Stimulated activated naive CD4-positive, alpha-beta T cell treated with Interleukin-2 at 50 U/mL for 16 hours (primary cell): ENCODE data around the gene NUP214.
A peak's percentile ranks its signal among the peaks of the same experiment; 100 is the strongest.
"Not testable (repeated sequence)": the region's sequence is repeated elsewhere in the genome, so short reads cannot be mapped to it uniquely, and the experiment has no call there.

ENCODE experiments used
- DNase-seq: peaks from one replicate; lab custom pipeline; 2025; lab: John Stamatoyannopoulos, UW

NUP214 gene

GRCh38 chr9:131234799-131235479, 109.6 kb downstream of the NUP214 start:
- DNase-seq, result no peak

GRCh38 chr9:131235480-131235851, 110.1 kb downstream of the NUP214 start:
- DNase-seq, result no peak

- DNase-seq, result no peak
Observed at GRCh38 chr9:131236161-131236560, 110.8 kb downstream of the NUP214 start.

- DNase-seq, result no peak
Observed at GRCh38 chr9:131236761-131237160, 111.4 kb downstream of the NUP214 start.

- DNase-seq, result no peak
Observed at GRCh38 chr9:131237291-131237690, 111.9 kb downstream of the NUP214 start.

- peak; percentile 86 for DNase-seq
Observed at GRCh38 chr9:131237931-131238401, 112.6 kb downstream of the NUP214 start.

- DNase-seq, result no peak
Observed at GRCh38 chr9:131238402-131239021, 113.1 kb downstream of the NUP214 start.

GRCh38 chr9:131239161-131239975, 114.0 kb downstream of the NUP214 start:
- DNase-seq, result no peak

GRCh38 chr9:131240047-131240921, 114.9 kb downstream of the NUP214 start:
- DNase-seq, result no peak

GRCh38 chr9:131244331-131244730, 118.9 kb downstream of the NUP214 start:
- not testable (repeated sequence) for DNase-seq

- no peak for DNase-seq
Observed at GRCh38 chr9:131246618-131247017, 121.2 kb downstream of the NUP214 start.

GRCh38 chr9:131252120-131252519, 126.7 kb downstream of the NUP214 start:
- no peak for DNase-seq

GRCh38 chr9:131253891-131254491, 128.6 kb downstream of the NUP214 start:
- DNase-seq, result no peak

- DNase-seq, result no peak
Observed at GRCh38 chr9:131254626-131255025, 129.2 kb downstream of the NUP214 start.

- no peak for DNase-seq
Observed at GRCh38 chr9:131255676-131256197, 130.4 kb downstream of the NUP214 start.

GRCh38 chr9:131257266-131258025, 132.1 kb downstream of the NUP214 start:
- no peak for DNase-seq

GRCh38 chr9:131258186-131258585, 132.8 kb downstream of the NUP214 start:
- DNase-seq, result no peak

GRCh38 chr9:131258698-131259431, 133.5 kb downstream of the NUP214 start:
- no peak for DNase-seq

- DNase-seq, result no peak
Observed at GRCh38 chr9:131259432-131259898, 134.1 kb downstream of the NUP214 start.
